ENCODE measurements around the gene ACP7.

- TF ChIP-seq FOS (IDR thresholded peaks at IDR 0.05; ENCODE audit: borderline replicate concordance, extremely low read depth, insufficient read length) = no peak
- no peak for TF ChIP-seq CTCF (IDR thresholded peaks at IDR 0.05 in 2 of 3, conservative IDR thresholded peaks at IDR 0.05 in 1 of 3; ENCODE audit: control insufficient read depth in 2 of 3, extremely low read depth in 1 of 3, insufficient read depth in 1 of 3, low read depth in 3 of 3, low read length in 3 of 3)
- TF ChIP-seq ATF2 (IDR thresholded peaks at IDR 0.05; ENCODE audit: low read length) = no peak
- no peak for TF ChIP-seq ZZZ3 (IDR thresholded peaks at IDR 0.05; ENCODE audit: control insufficient read depth, insufficient read length, low read depth)
- TF ChIP-seq TARDBP (IDR thresholded peaks at IDR 0.05; ENCODE audit: borderline replicate concordance) = no peak
- TF ChIP-seq USF1 (IDR thresholded peaks at IDR 0.05; ENCODE audit: borderline replicate concordance, extremely low read length, insufficient read depth, low read depth, low read length) = no peak
- no peak for TF ChIP-seq POLR2A (IDR thresholded peaks at IDR 0.05; ENCODE audit: low read depth, low read length)
- TF ChIP-seq KLF5 (IDR thresholded peaks at IDR 0.05; ENCODE audit: partially characterized antibody) = no peak
- no peak for TF ChIP-seq EZH2 (IDR thresholded peaks at IDR 0.05; ENCODE audit: borderline replicate concordance, control insufficient read depth, low read depth, low read length)
- no peak for TF ChIP-seq REST (IDR thresholded peaks at IDR 0.05; ENCODE audit: low read depth, low read length)
- TF ChIP-seq ATF3 (IDR thresholded peaks at IDR 0.05; ENCODE audit: borderline replicate concordance, extremely low read depth, low read depth, low read length) = no peak
- TF ChIP-seq ZBTB11 (CRISPR knock-in tag; IDR thresholded peaks at IDR 0.05) = no peak
- no peak for TF ChIP-seq POLR2AphosphoS5 (IDR thresholded peaks at IDR 0.05; ENCODE audit: low read length)
These were observed 37.9 kb upstream of the ACP7 start for GRCh38 chr19:39046037-39046821.
